Keratinocyte (primary cell): ENCODE measurements around the gene CTNND2. TPM values are rescaled to one million over a fixed set of nuclear protein-coding genes. Genes with fewer than 3 reads are reported as not detected.

ENCODE experiments used
- DNase-seq: peaks from one replicate; pipeline ENCODE4 v3.0.0-alpha.2; 2011; ENCODE audit warnings: low read depth, missing footprints, low spot score
- FAIRE-seq: peaks from 2 replicates; lab custom pipeline; 2011; peaks lifted over from hg19 to GRCh38; lab: Jason Lieb, UNC
- H2AFZ ChIP-seq: 2 replicates; pipeline ENCODE4 v1.6.0; 2012; ENCODE audit warnings: low read length, control low read depth, inconsistent platforms; ENCODE audit not compliant: control insufficient read depth
- H3K27ac ChIP-seq: 2 replicates; pipeline ENCODE4 v1.5.1; 2011; ENCODE audit warnings: low read length; ENCODE audit not compliant: control insufficient read depth, insufficient read depth
- H3K27me3 ChIP-seq: 3 replicates; pipeline ENCODE4 v1.6.0; 2011; ENCODE audit warnings: low read length; ENCODE audit not compliant: control insufficient read depth, insufficient read depth; ENCODE audit errors: extremely low read depth
- H3K36me3 ChIP-seq, 2 experiments: 2 replicates in 1 of 2; 3 replicates in 1 of 2; pipeline ENCODE4 v1.5.1; 2011; ENCODE audit warnings: low read length in 2 of 2, mild to moderate bottlenecking in 1 of 2; ENCODE audit not compliant: control insufficient read depth in 2 of 2, insufficient read depth in 2 of 2; ENCODE audit errors: extremely low read depth in 1 of 2
- H3K4me1 ChIP-seq: 3 replicates; pipeline ENCODE4 v1.5.1; 2011; ENCODE audit warnings: low read length; ENCODE audit not compliant: control insufficient read depth, insufficient read depth; ENCODE audit errors: extremely low read depth
- H3K4me2 ChIP-seq: 3 replicates; pipeline ENCODE4 v1.6.0; 2011; ENCODE audit warnings: low read depth, low read length; ENCODE audit not compliant: control insufficient read depth, insufficient read depth; ENCODE audit errors: extremely low read depth
- H3K4me3 ChIP-seq, 3 experiments: fragments of 200-600 bp in 1 of 3; sonication (generic) in 1 of 3; 2 replicates in 2 of 3; 3 replicates in 1 of 3; pipeline ENCODE4 v1.5.1; 2011 to 2016; ENCODE audit warnings: low read length in 3 of 3, mild to moderate bottlenecking in 3 of 3, control low read depth in 2 of 3, inconsistent platforms in 1 of 3, low read depth in 1 of 3, mixed read lengths in 1 of 3, mixed run types in 1 of 3, moderate library complexity in 1 of 3; ENCODE audit not compliant: control insufficient read depth in 2 of 3, insufficient read depth in 2 of 3; ENCODE audit errors: extremely low read depth in 1 of 3
- H3K79me2 ChIP-seq: 2 replicates; pipeline ENCODE4 v1.6.0; 2012; ENCODE audit warnings: low read length; ENCODE audit not compliant: control insufficient read depth, insufficient read depth
- H3K9ac ChIP-seq: 3 replicates; pipeline ENCODE4 v1.6.0; 2011; ENCODE audit warnings: low read length; ENCODE audit not compliant: control insufficient read depth, insufficient read depth; ENCODE audit errors: extremely low read depth
- H3K9me1 ChIP-seq: 3 replicates; pipeline ENCODE4 v1.6.0; 2011; ENCODE audit warnings: low read length; ENCODE audit not compliant: control insufficient read depth, insufficient read depth; ENCODE audit errors: extremely low read depth
- H3K9me3 ChIP-seq: 2 replicates; pipeline ENCODE4 v1.5.1; 2012; ENCODE audit warnings: low read depth, low read length; ENCODE audit not compliant: control insufficient read depth
- H4K20me1 ChIP-seq: 3 replicates; pipeline ENCODE4 v1.6.0; 2011; ENCODE audit warnings: low read length; ENCODE audit not compliant: control insufficient read depth, insufficient read depth; ENCODE audit errors: extremely low read depth
- EZH2 ChIP-seq: IDR thresholded peaks from one replicate; pipeline ENCODE4 v1.6.1; 2012; ENCODE audit warnings: inconsistent platforms, mild to moderate bottlenecking, low read length, moderate library complexity
- dilution Hi-C: fragments of 300-500 bp; cut with MboI; formaldehyde crosslinking; loops from one replicate; pipeline ENCODE4 v1.7.0; 2020; ENCODE audit warnings: low sequenced_read_pairs; ENCODE audit not compliant: extremely low pct_ligation_motif_present
- polyA plus RNA-seq, 5 experiments: library from polyadenylated mRNA; depleted of rRNA in 3 of 5; stranded (reverse) in 3 of 5; stranded (forward) in 1 of 5; unstranded in 1 of 5; fragments of >200 nt; gene quantifications; 1 replicate in 1 of 5; 2 replicates in 3 of 5; 3 replicates in 1 of 5; pipeline versions ENCODE4 v1.2.1 to v1.2.3, GENCODE V29; 2011 to 2012; ENCODE audit warnings: missing spikeins in 2 of 5, low read depth in 1 of 5, low replicate concordance in 1 of 5
- TF ChIP-seq, protein P1 (sequence below), 3 experiments: IDR thresholded peaks in 1 of 3; conservative IDR thresholded peaks in 1 of 3; optimal IDR thresholded peaks in 1 of 3; 2 replicates in 2 of 3; 3 replicates in 1 of 3; pipeline versions ENCODE3 to v1.5.1; 2011; ENCODE audit warnings: low read length in 3 of 3, mild to moderate bottlenecking in 3 of 3, moderate library complexity in 2 of 3, control low read depth in 1 of 3, inconsistent platforms in 1 of 3; ENCODE audit not compliant: insufficient read depth in 2 of 3; ENCODE audit errors: extremely low read depth in 1 of 3

Gene CTNND2
- polyA plus RNA-seq, 1 donor (not counting 4 experiments of a cell fraction or from before 2014, with no cell fraction given): not detected

DNA sequence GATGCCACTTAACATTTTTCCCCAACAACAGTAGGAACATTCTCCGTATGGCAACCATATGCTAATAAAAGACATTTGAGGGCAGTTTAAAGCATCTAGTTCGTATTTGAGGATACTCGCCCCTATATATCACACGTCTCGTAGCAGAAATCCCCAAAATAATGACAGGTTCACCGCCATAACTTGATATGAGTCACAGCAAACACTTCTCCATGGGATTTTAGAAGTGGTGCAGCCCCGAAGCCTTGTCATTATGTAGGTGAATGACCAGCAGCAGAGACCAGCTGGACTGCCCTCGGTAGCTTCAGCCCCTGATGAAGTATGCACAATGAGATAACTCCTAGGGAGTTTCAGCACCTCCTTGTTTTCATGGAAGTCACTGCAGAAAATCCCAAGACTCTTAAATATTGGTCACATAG, 2.0 kb downstream of the CTNND2 start:
- no peak for FAIRE-seq
- Histone ChIP-seq H3K4me1 (no peaks in the 10 kb centered on the region), H3K27ac (no peak overlapping the region), H3K79me2 (no peaks in the 10 kb centered on the region), H2AFZ (no peak overlapping the region), H4K20me1 (no peaks in the 10 kb centered on the region), H3K4me2 (no peak overlapping the region), H3K27me3 (peaks cover 33% of the 10 kb centered on the region), H3K9me3 (no peaks in the 10 kb centered on the region), H3K4me3 (no peak overlapping the region), H3K36me3 (no peaks in the 10 kb centered on the region), H3K9ac (no peak overlapping the region), H3K9me1 (no peaks in the 10 kb centered on the region)
- dilution Hi-C loops: no loop called here
- DNase-seq: no peak
- TF ChIP-seq, protein P1, sequence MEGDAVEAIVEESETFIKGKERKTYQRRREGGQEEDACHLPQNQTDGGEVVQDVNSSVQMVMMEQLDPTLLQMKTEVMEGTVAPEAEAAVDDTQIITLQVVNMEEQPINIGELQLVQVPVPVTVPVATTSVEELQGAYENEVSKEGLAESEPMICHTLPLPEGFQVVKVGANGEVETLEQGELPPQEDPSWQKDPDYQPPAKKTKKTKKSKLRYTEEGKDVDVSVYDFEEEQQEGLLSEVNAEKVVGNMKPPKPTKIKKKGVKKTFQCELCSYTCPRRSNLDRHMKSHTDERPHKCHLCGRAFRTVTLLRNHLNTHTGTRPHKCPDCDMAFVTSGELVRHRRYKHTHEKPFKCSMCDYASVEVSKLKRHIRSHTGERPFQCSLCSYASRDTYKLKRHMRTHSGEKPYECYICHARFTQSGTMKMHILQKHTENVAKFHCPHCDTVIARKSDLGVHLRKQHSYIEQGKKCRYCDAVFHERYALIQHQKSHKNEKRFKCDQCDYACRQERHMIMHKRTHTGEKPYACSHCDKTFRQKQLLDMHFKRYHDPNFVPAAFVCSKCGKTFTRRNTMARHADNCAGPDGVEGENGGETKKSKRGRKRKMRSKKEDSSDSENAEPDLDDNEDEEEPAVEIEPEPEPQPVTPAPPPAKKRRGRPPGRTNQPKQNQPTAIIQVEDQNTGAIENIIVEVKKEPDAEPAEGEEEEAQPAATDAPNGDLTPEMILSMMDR (optimal IDR thresholded peaks at IDR 0.05 in 1 of 3, IDR thresholded peaks at IDR 0.05 in 1 of 3, conservative IDR thresholded peaks at IDR 0.05 in 1 of 3; ENCODE audit: extremely low read depth in 1 of 3, insufficient read depth in 2 of 3, low read length in 3 of 3): no peak
- TF ChIP-seq EZH2: no peak

DNA sequence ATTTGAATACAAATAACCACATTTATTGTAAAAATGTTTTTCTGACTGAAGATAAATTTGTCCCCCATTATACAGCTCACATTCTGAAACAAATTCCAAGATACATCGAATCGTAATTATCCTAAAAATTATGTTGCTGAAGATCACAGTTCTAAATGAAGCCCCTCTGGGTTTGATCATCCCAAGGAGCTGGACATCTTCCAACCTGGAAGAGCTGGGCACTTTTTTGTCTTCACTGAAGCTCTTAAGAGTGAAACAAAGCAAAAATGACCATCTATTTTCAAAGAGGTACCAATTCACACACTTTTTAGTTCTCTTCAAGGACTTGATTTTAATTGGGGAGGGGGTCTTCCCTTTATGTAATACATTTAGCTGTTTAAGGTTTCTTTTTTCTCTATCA, 5.5 kb downstream of the CTNND2 start:
- H4K20me1 ChIP-seq: no peaks in the 10 kb centered on the region
- dilution Hi-C loops: no loop called here
- H3K4me1 ChIP-seq: no peaks in the 10 kb centered on the region
- FAIRE-seq (no peak), DNase-seq (no peak)
- TF ChIP-seq EZH2: no peak
- TF ChIP-seq, protein P1 (optimal IDR thresholded peaks at IDR 0.05 in 1 of 3, IDR thresholded peaks at IDR 0.05 in 1 of 3, conservative IDR thresholded peaks at IDR 0.05 in 1 of 3; ENCODE audit: extremely low read depth in 1 of 3, insufficient read depth in 2 of 3, low read length in 3 of 3): no peak
- no peaks in the 10 kb centered on the region for H3K9me3 ChIP-seq
- H3K4me2 ChIP-seq: no peak overlapping the region
- no peak overlapping the region for H3K4me3 ChIP-seq
- no peak overlapping the region for H2AFZ ChIP-seq
- no peak overlapping the region for H3K27ac ChIP-seq
- H3K27me3 ChIP-seq: peaks cover 17% of the 10 kb centered on the region
- no peaks in the 10 kb centered on the region for H3K79me2 ChIP-seq
- H3K36me3 ChIP-seq: no peaks in the 10 kb centered on the region
- H3K9me1 ChIP-seq: no peaks in the 10 kb centered on the region
- no peak overlapping the region for H3K9ac ChIP-seq
